Loucy (cell line): ENCODE measurements around the gene MPV17L.
"Not testable (repeated sequence)": the region's sequence is repeated elsewhere in the genome, so short reads cannot be mapped to it uniquely, and the experiment has no call there.

Source experiments
- H2AFZ ChIP-seq: fragments of 200-600 bp; sonication (generic); 2 replicates; pipeline ENCODE4 v1.6.0; 2016; ENCODE audit warnings: antibody characterized with exemption, mild to moderate bottlenecking, low read length, moderate library complexity
- H3F3A ChIP-seq: fragments of 200-600 bp; 2 replicates; pipeline ENCODE4 v1.6.0; 2016; ENCODE audit warnings: antibody characterized with exemption, low read depth, mild to moderate bottlenecking
- H3K27me3 ChIP-seq: fragments of 200-600 bp; sonication (generic); 2 replicates; pipeline ENCODE4 v1.6.1; 2014; ENCODE audit warnings: low read length, mild to moderate bottlenecking; ENCODE audit not compliant: insufficient read depth, poor library complexity, severe bottlenecking
- H3K36me3 ChIP-seq: fragments of 200-600 bp; sonication (generic); 2 replicates; pipeline ENCODE4 v1.6.1; 2016; ENCODE audit warnings: low read length; ENCODE audit not compliant: insufficient read depth
- H3K4me1 ChIP-seq: fragments of 200-600 bp; sonication (generic); 2 replicates; pipeline ENCODE4 v1.5.1; 2014; ENCODE audit warnings: low read length, mild to moderate bottlenecking; ENCODE audit not compliant: insufficient read depth, poor library complexity, severe bottlenecking
- H3K4me2 ChIP-seq: fragments of 200-600 bp; sonication (generic); 2 replicates; pipeline ENCODE4 v1.6.0; 2014; ENCODE audit warnings: antibody characterized with exemption, low read length, low read depth, mild to moderate bottlenecking; ENCODE audit not compliant: poor library complexity, severe bottlenecking
- H3K4me3 ChIP-seq: fragments of 200-600 bp; sonication (generic); 2 replicates; pipeline ENCODE4 v1.5.1; 2014; ENCODE audit warnings: low read length, mild to moderate bottlenecking, mixed read lengths; ENCODE audit not compliant: poor library complexity, severe bottlenecking
- H3K79me2 ChIP-seq: fragments of 200-600 bp; sonication (generic); 2 replicates; pipeline ENCODE4 v1.6.1; 2014; ENCODE audit warnings: low read length; ENCODE audit not compliant: insufficient read depth
- H3K9ac ChIP-seq: fragments of 200-600 bp; sonication (generic); 2 replicates; pipeline ENCODE4 v1.6.0; 2014; ENCODE audit warnings: mild to moderate bottlenecking, low read depth, low read length, moderate library complexity; ENCODE audit not compliant: poor library complexity, severe bottlenecking
- H3K9me2 ChIP-seq: fragments of 200-600 bp; sonication (generic); replicated peaks from 2 replicates; pipeline ENCODE4 v1.6.1; 2016; ENCODE audit warnings: low read depth, low read length, mixed read lengths
- H3K9me3 ChIP-seq: fragments of 200-600 bp; sonication (generic); 2 replicates; pipeline ENCODE4 v1.6.1; 2014; ENCODE audit warnings: mild to moderate bottlenecking, antibody characterized with exemption, low read length, low read depth; ENCODE audit not compliant: insufficient read depth
- H4K20me1 ChIP-seq: fragments of 200-600 bp; sonication (generic); 2 replicates; pipeline ENCODE4 v1.6.0; 2014; ENCODE audit warnings: antibody characterized with exemption, low read length, mild to moderate bottlenecking; ENCODE audit not compliant: insufficient read depth, poor library complexity, severe bottlenecking
- EZH2phosphoT487 ChIP-seq: fragments of 200-600 bp; IDR thresholded peaks from 2 replicates; pipeline ENCODE4 v1.6.1; 2018; ENCODE audit warnings: antibody characterized with exemption, mild to moderate bottlenecking, moderate library complexity, borderline replicate concordance
- TF ChIP-seq, protein P1 (sequence below): fragments of 200-600 bp; sonication (generic); conservative IDR thresholded peaks from 2 replicates; pipeline ENCODE4 v1.5.1; 2014; ENCODE audit warnings: mild to moderate bottlenecking, antibody characterized with exemption, low read length

Gene MPV17L

GRCh38 chr16:15409476-15409875 is 13.9 kb downstream of the MPV17L start:
- H2AFZ ChIP-seq, H3K9me3 ChIP-seq, H3K4me3 ChIP-seq, H3K79me2 ChIP-seq, H3K4me1 ChIP-seq, H3K9me2 ChIP-seq, H3K4me2 ChIP-seq, H3K27me3 ChIP-seq, H3F3A ChIP-seq, H3K9ac ChIP-seq, H4K20me1 ChIP-seq, H3K36me3 ChIP-seq: not testable (repeated sequence)

- Histone ChIP-seq H3K9me3 (no peaks in the 10 kb centered on the region), H3F3A (no peaks in the 10 kb centered on the region), H3K9me2 (no peaks in the 10 kb centered on the region), H3K4me3 (no peak overlapping the region), H2AFZ (no peak overlapping the region), H3K36me3 (no peaks in the 10 kb centered on the region), H4K20me1 (no peaks in the 10 kb centered on the region), H3K9ac (no peak overlapping the region), H3K4me1 (no peaks in the 10 kb centered on the region), H3K4me2 (no peak overlapping the region), H3K27me3 (no peaks in the 10 kb centered on the region), H3K79me2 (no peaks in the 10 kb centered on the region)
- TF ChIP-seq EZH2phosphoT487 = no peak
- TF ChIP-seq, protein P1, sequence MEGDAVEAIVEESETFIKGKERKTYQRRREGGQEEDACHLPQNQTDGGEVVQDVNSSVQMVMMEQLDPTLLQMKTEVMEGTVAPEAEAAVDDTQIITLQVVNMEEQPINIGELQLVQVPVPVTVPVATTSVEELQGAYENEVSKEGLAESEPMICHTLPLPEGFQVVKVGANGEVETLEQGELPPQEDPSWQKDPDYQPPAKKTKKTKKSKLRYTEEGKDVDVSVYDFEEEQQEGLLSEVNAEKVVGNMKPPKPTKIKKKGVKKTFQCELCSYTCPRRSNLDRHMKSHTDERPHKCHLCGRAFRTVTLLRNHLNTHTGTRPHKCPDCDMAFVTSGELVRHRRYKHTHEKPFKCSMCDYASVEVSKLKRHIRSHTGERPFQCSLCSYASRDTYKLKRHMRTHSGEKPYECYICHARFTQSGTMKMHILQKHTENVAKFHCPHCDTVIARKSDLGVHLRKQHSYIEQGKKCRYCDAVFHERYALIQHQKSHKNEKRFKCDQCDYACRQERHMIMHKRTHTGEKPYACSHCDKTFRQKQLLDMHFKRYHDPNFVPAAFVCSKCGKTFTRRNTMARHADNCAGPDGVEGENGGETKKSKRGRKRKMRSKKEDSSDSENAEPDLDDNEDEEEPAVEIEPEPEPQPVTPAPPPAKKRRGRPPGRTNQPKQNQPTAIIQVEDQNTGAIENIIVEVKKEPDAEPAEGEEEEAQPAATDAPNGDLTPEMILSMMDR = no peak
Measured at GRCh38 chr16:15415511-15415985, 20.0 kb downstream of the MPV17L start.

GRCh38 chr16:15417197-15417596 is 21.6 kb downstream of the MPV17L start:
- Histone ChIP-seq H2AFZ (no peak overlapping the region), H3K9ac (no peak overlapping the region), H3F3A (no peaks in the 10 kb centered on the region), H4K20me1 (no peaks in the 10 kb centered on the region), H3K4me2 (no peak overlapping the region), H3K36me3 (no peaks in the 10 kb centered on the region), H3K9me2 (no peaks in the 10 kb centered on the region), H3K4me1 (no peaks in the 10 kb centered on the region), H3K79me2 (no peaks in the 10 kb centered on the region), H3K27me3 (no peaks in the 10 kb centered on the region), H3K4me3 (no peak overlapping the region), H3K9me3 (no peaks in the 10 kb centered on the region)
- no peak for TF ChIP-seq EZH2phosphoT487
- TF ChIP-seq, protein P1 = no peak

DNA sequence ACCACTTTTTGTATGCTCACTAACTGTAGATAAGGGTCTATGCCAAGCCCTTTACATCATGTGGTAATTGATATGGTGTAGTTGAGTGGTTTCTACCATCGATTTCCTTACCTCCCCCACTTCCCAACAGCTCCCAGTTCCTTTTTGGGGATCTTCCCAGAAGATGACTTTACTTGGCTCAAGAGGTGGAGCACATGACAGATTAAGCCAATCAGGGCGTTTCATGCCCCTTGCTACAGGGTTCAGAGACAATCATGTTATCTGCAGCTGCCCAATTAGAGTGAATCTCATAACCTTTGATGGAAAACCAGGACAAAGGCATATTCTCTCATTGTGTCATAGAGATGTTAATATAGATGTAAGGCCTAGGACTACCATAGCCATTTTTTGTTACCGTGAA is 22.7 kb downstream of the MPV17L start:
- no peak overlapping the region for H3K9ac ChIP-seq
- no peak overlapping the region for H3K4me2 ChIP-seq
- no peaks in the 10 kb centered on the region for H3K4me1 ChIP-seq
- no peaks in the 10 kb centered on the region for H3F3A ChIP-seq
- no peaks in the 10 kb centered on the region for H3K9me2 ChIP-seq
- H3K9me3 ChIP-seq = no peaks in the 10 kb centered on the region
- H3K27me3 ChIP-seq = no peaks in the 10 kb centered on the region
- no peaks in the 10 kb centered on the region for H4K20me1 ChIP-seq
- no peak overlapping the region for H2AFZ ChIP-seq
- H3K4me3 ChIP-seq = no peak overlapping the region
- H3K79me2 ChIP-seq = no peaks in the 10 kb centered on the region
- TF ChIP-seq, protein P1 = no peak
- no peak for TF ChIP-seq EZH2phosphoT487
- no peaks in the 10 kb centered on the region for H3K36me3 ChIP-seq

DNA sequence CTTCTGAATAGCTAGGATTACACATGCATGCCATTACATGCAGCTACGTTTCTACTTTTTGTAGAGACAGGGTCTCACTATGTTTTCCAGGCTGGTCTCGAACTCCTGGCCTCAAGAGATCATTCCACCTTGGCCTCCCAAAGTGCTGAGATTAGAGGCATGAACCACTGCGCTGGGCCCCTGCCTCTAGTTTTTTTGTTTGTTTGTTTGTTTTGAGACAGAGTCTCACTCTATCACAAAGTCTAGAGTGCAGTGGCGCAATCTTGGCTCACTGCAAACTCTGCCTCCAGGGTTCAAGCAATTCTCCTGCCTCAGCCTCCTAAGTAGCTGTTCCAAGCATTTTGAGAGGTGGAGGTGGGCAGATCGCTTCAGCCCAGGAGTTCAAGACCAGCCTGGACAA is 26.1 kb downstream of the MPV17L start:
- not testable (repeated sequence) for H3K4me1 ChIP-seq, H3K36me3 ChIP-seq, H3K9ac ChIP-seq, H3K79me2 ChIP-seq, H3K9me3 ChIP-seq, H3F3A ChIP-seq, H3K27me3 ChIP-seq, H3K9me2 ChIP-seq, H3K4me2 ChIP-seq, H2AFZ ChIP-seq, H3K4me3 ChIP-seq, H4K20me1 ChIP-seq
